Mucosa of stomach (tissue), 1 donor: ENCODE measurements around the gene SLAMF8.

ENCODE experiments used
- H3K27me3 ChIP-seq: one replicate; pipeline ENCODE4 v1.7.0; 2013; ENCODE audit warnings: mild to moderate bottlenecking, low read length; ENCODE audit not compliant: control insufficient read depth, insufficient read depth
- H3K36me3 ChIP-seq: one replicate; pipeline ENCODE4 v1.7.0; 2013; ENCODE audit warnings: low read length; ENCODE audit not compliant: control insufficient read depth, insufficient read depth
- H3K4me1 ChIP-seq: one replicate; pipeline ENCODE4 v1.7.0; 2013; ENCODE audit warnings: mild to moderate bottlenecking, low read length; ENCODE audit not compliant: control insufficient read depth, insufficient read depth
- H3K4me3 ChIP-seq: one replicate; pipeline ENCODE4 v1.7.0; 2013; ENCODE audit warnings: low read length
- H3K9ac ChIP-seq: one replicate; pipeline ENCODE4 v1.7.0; 2013; ENCODE audit warnings: mild to moderate bottlenecking, low read length, moderate library complexity
- H3K9me3 ChIP-seq: one replicate; pipeline ENCODE4 v1.7.0; 2013; ENCODE audit warnings: mild to moderate bottlenecking, low read length, moderate library complexity; ENCODE audit not compliant: control insufficient read depth
- donor health status: Pancreatic carcinoma.

The SLAMF8 gene

GRCh38 chr1:159827102-159827490 lies 423 bp downstream of the SLAMF8 start:
- H3K9me3 ChIP-seq: no peaks in the 10 kb centered on the region
- H3K36me3 ChIP-seq: no peaks in the 10 kb centered on the region
- no peak overlapping the region for H3K9ac ChIP-seq
- H3K4me3 ChIP-seq: no peak overlapping the region
- no peaks in the 10 kb centered on the region for H3K4me1 ChIP-seq
- peaks cover 10% of the 10 kb centered on the region for H3K27me3 ChIP-seq

- peaks cover 6% of the 10 kb centered on the region for H3K27me3 ChIP-seq
- no peak overlapping the region for H3K4me3 ChIP-seq
- no peaks in the 10 kb centered on the region for H3K36me3 ChIP-seq
- H3K9me3 ChIP-seq: no peaks in the 10 kb centered on the region
- H3K4me1 ChIP-seq: no peaks in the 10 kb centered on the region
- no peak overlapping the region for H3K9ac ChIP-seq
Measured at GRCh38 chr1:159827549-159827948, 876 bp downstream of the SLAMF8 start.

DNA sequence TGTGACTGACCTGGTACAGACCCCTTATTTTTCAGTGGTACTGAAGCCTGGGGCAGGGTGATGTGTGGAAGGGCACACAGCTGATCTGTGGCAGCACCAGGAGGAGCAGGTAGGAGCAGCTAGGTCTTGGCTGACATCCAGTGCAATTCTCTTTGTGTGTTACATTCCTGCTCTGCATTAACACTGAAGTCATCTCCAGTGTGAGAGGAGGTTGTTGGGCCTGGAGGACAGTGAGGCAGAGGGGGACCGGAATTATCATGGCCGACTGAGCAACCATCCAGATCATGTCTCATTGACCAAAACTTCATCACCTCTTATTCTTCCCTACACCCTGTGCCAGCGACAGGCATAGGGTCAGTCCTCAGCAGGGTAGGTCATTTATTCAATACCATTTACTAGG lies 1.5 kb downstream of the SLAMF8 start:
- Histone ChIP-seq H3K9me3 (no peaks in the 10 kb centered on the region), H3K27me3 (peaks cover under 1% of the 10 kb centered on the region), H3K4me3 (no peak overlapping the region), H3K9ac (no peak overlapping the region), H3K4me1 (no peaks in the 10 kb centered on the region), H3K36me3 (no peaks in the 10 kb centered on the region)

DNA sequence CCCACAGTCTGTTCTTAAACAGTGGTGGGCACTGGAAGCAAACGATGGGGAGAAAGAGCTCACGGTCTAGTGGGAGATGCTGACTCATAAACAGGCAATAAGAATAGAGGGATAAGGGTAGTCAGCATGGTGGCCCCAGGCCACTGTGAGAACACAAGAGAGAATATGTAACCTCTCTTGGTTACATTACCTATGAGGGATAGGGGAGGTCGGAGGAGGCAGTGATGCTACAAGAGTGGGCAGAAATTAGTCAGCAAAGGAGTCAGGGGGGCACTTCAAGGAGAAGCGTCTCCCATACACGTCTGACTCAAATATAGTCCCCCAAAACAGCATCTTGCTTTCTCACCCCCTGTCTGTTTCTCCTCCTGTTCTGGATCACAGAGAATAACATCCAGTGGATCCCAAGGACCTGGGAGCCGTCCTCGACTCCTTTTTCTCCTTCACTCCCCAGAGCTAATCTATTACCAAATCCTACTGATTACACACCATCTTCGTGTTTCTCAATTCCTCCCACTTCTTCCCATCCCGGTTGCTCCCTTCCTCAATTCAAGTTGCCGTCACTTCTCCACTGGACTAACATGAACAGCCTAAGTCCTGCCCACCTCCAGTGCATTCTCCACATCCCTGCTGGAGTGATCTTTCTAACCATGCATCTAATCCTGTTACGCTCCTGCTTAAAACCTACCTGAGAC lies 2.1 kb downstream of the SLAMF8 start:
- Histone ChIP-seq H3K9me3 (no peaks in the 10 kb centered on the region), H3K4me3 (no peak overlapping the region), H3K9ac (no peak overlapping the region), H3K4me1 (no peaks in the 10 kb centered on the region), H3K36me3 (no peaks in the 10 kb centered on the region), H3K27me3 (no peaks in the 10 kb centered on the region)

- Histone ChIP-seq H3K9me3 (no peaks in the 10 kb centered on the region), H3K36me3 (no peaks in the 10 kb centered on the region), H3K4me1 (no peaks in the 10 kb centered on the region), H3K4me3 (no peak overlapping the region), H3K27me3 (no peaks in the 10 kb centered on the region), H3K9ac (no peak overlapping the region)
Measured at GRCh38 chr1:159829273-159829634, 2.6 kb downstream of the SLAMF8 start.

GRCh38 chr1:159829822-159830465 lies 3.3 kb downstream of the SLAMF8 start:
- no peaks in the 10 kb centered on the region for H3K36me3 ChIP-seq
- H3K9me3 ChIP-seq: no peaks in the 10 kb centered on the region
- H3K9ac ChIP-seq: no peak overlapping the region
- H3K4me1 ChIP-seq: no peaks in the 10 kb centered on the region
- no peak overlapping the region for H3K4me3 ChIP-seq
- no peaks in the 10 kb centered on the region for H3K27me3 ChIP-seq

GRCh38 chr1:159830722-159831121 lies 4.0 kb downstream of the SLAMF8 start:
- Histone ChIP-seq H3K27me3 (no peaks in the 10 kb centered on the region), H3K9me3 (no peaks in the 10 kb centered on the region), H3K4me3 (no peak overlapping the region), H3K4me1 (no peaks in the 10 kb centered on the region), H3K9ac (no peak overlapping the region), H3K36me3 (no peaks in the 10 kb centered on the region)

DNA sequence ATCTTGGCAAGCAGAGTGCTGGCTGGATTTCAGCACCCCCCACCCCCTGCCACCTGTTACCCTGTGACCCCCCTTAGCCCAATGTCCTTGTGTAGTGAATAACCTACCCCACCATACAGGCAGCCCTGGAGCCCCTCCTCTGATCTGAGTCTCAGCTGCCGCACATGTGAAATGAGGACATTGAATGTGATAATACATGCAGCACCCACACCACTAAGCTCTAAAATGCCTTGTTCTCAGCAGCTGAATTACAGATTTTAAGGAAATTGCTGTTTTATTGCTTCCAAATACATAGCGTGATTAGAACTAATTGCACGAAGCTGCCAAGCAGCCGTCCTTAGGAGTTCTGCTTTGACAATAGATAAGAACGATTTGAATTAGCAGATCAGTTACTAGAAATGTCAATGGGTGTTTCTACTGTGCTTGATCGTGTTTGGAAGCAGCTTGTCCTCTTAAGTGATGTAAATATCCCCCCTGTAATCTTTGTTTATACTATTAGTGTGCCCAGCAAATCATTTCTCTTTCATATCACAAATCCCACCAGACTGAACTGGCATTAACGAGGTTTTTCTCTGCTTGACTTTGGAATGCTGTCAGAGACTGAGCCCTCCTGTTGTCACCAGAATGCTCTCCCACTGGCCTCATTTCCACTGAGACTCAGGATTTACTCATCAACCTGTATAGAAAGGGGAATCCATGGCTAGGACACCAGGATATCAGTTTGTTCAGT lies 4.9 kb downstream of the SLAMF8 start:
- H3K27me3 ChIP-seq: no peaks in the 10 kb centered on the region
- no peaks in the 10 kb centered on the region for H3K9me3 ChIP-seq
- H3K9ac ChIP-seq: no peak overlapping the region
- no peaks in the 10 kb centered on the region for H3K4me1 ChIP-seq
- H3K4me3 ChIP-seq: no peak overlapping the region
- no peaks in the 10 kb centered on the region for H3K36me3 ChIP-seq

DNA sequence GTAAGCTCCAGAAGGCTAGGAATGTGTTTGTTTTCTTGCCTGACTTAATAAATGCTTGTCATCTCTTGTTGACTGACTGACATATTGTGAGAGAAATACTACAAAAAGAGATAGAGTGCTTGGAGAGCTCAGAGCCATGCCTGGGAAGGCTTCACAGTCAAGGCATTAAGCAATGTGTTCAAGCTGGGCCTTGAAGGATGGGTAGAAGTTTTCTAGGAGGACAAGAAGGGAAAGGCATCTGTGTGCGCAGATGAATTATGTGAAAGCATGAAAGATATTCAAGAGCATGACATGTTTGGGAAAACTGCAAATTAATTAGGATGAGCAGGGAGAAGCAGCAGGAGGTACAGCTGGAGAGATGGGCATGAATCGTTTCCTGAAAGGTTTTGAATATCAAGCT lies 5.6 kb downstream of the SLAMF8 start:
- Histone ChIP-seq H3K4me1 (no peaks in the 10 kb centered on the region), H3K4me3 (no peak overlapping the region), H3K9me3 (no peaks in the 10 kb centered on the region), H3K9ac (no peak overlapping the region), H3K27me3 (no peaks in the 10 kb centered on the region), H3K36me3 (no peaks in the 10 kb centered on the region)

- no peaks in the 10 kb centered on the region for H3K4me1 ChIP-seq
- no peak overlapping the region for H3K4me3 ChIP-seq
- no peak overlapping the region for H3K9ac ChIP-seq
- no peaks in the 10 kb centered on the region for H3K9me3 ChIP-seq
- H3K27me3 ChIP-seq: no peaks in the 10 kb centered on the region
- no peaks in the 10 kb centered on the region for H3K36me3 ChIP-seq
Measured at GRCh38 chr1:159835356-159835755, 8.7 kb downstream of the SLAMF8 start.

DNA sequence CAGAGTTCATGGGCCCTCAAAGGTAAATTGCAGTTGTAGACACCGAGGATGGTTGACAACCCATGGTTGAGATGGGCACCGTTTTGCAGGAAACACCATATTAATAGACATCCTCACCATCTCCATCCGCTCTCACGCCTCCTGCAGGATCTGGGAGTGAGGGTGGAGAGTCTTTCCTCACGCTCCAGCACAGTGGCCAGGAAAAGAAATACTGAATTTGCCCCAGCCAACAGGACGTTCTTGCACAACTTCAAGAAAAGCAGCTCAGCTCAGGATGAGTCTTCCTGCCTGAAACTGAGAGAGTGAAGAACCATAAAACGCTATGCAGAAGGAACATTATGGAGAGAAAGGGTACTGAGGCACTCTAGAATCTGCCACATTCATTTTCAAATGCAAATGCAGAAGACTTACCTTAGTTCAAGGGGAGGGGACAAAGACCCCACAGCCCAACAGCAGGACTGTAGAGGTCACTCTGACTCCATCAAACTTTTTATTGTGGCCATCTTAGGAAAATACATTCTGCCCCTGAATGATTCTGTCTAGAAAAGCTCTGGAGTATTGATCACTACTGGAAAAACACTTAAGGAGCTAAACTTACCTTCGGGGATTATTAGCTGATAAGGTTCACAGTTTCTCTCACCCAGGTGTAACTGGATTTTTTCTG lies 9.3 kb downstream of the SLAMF8 start:
- H3K4me3 ChIP-seq: no peak overlapping the region
- no peaks in the 10 kb centered on the region for H3K9me3 ChIP-seq
- H3K4me1 ChIP-seq: no peaks in the 10 kb centered on the region
- no peaks in the 10 kb centered on the region for H3K36me3 ChIP-seq
- no peak overlapping the region for H3K9ac ChIP-seq
- no peaks in the 10 kb centered on the region for H3K27me3 ChIP-seq

DNA sequence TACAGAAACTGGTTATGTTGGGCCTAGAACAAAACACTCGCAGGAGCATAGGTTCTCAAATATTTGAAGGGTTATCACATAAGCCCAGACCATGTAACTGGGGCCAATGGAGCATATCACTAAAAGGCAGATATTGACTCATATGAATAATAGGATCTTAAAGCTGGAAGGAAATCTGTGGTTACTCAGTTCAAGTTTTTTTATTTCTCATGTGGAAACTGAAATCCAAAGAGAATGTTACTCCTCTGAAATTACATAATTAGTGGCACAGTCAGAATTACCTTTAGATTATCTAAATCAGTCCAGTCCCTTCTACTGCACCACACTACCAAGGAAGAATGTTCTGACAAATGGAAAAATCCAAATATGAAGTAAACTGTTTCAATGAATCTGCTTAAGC lies 12.0 kb downstream of the SLAMF8 start:
- Histone ChIP-seq H3K4me1 (no peaks in the 10 kb centered on the region), H3K27me3 (no peaks in the 10 kb centered on the region), H3K36me3 (no peaks in the 10 kb centered on the region), H3K4me3 (no peak overlapping the region), H3K9ac (no peak overlapping the region), H3K9me3 (no peaks in the 10 kb centered on the region)
